GM12878 (cell line): ENCODE data around the gene CREB5. TPM values are rescaled to one million over a fixed set of nuclear protein-coding genes. Genes with fewer than 3 reads are reported as not detected.

Source experiments
- ATAC-seq: fragments of 200-7000 bp; cut with Tn5 transposase; 3 replicates; pipeline ENCODE4 v1.9.1; 2020; ENCODE audit warnings: mild to moderate bottlenecking, moderate library complexity
- BruUV-seq: library from RNA; stranded (reverse); fragments of 400-500 nt; replicated peaks from 2 replicates; lab custom pipeline; 2021; lab: Mats Ljungman, UMichigan
- CTCF ChIA-PET: fragments of 300-600 bp; sonication (Branson Sonifier 250); formaldehyde crosslinking; extraction: SDS; loops from one replicate; lab custom pipeline; 2021; ENCODE audit warnings: inconsistent platforms; lab: Yijun Ruan, JAX
- POLR2A ChIA-PET: fragments of 350-600 bp; formaldehyde crosslinking; extraction: SDS; loops from one replicate; lab custom pipeline; 2021; ENCODE audit warnings: inconsistent platforms; lab: Charles Lee
- RAD21 ChIA-PET: fragments of 300-600 bp; sonication (Branson Sonifier 250); formaldehyde crosslinking; loops from one replicate; lab custom pipeline; 2023; ENCODE audit warnings: antibody characterized with exemption; ENCODE audit not compliant: unreplicated experiment; lab: Charles Lee
- SMC1A ChIA-PET: fragments of 300-600 bp; sonication (Branson Sonifier 250); formaldehyde crosslinking; loops from one replicate; lab custom pipeline; 2023; ENCODE audit not compliant: unreplicated experiment, uncharacterized antibody; lab: Charles Lee
- DNase-seq: peaks from one replicate; pipeline ENCODE4 v3.0.0-alpha.2; 2011; ENCODE audit warnings: low read depth, low spot score
- FAIRE-seq: peaks from 3 replicates; lab custom pipeline; 2011; peaks lifted over from hg19 to GRCh38; lab: Jason Lieb, UNC
- H2AFZ ChIP-seq: 2 replicates; pipeline ENCODE4 v1.6.0; 2011; ENCODE audit warnings: low read depth, low read length, control low read depth; ENCODE audit not compliant: control insufficient read depth
- H3K27ac ChIP-seq: 2 replicates; pipeline ENCODE4 v1.5.1; 2011; ENCODE audit warnings: control low read depth; ENCODE audit not compliant: control insufficient read depth, insufficient read depth
- H3K27me3 ChIP-seq, 2 experiments: replicated peaks in 1 of 2; 2 replicates each; pipeline versions ENCODE4 v1.6.0 to v1.6.1; 2011; ENCODE audit warnings: low read length in 1 of 2; ENCODE audit not compliant: control insufficient read depth in 2 of 2, insufficient read depth in 2 of 2
- H3K36me3 ChIP-seq, 2 experiments: 2 replicates each; pipeline ENCODE4 v1.5.1; 2011; ENCODE audit warnings: low read length in 1 of 2; ENCODE audit not compliant: control insufficient read depth in 2 of 2, insufficient read depth in 2 of 2
- H3K4me1 ChIP-seq: 2 replicates; pipeline ENCODE4 v1.6.1; 2011; ENCODE audit warnings: mild to moderate bottlenecking, low read length, moderate library complexity, mixed read lengths; ENCODE audit not compliant: control insufficient read depth, insufficient read depth
- H3K4me2 ChIP-seq: 2 replicates; pipeline ENCODE4 v1.6.0; 2011; ENCODE audit warnings: control low read depth; ENCODE audit not compliant: control insufficient read depth, insufficient read depth
- H3K4me3 ChIP-seq: fragments of 200-600 bp; sonication (generic); 2 replicates; pipeline ENCODE4 v1.5.1; 2016
- H3K79me2 ChIP-seq: 2 replicates; pipeline ENCODE4 v1.6.0; 2011; ENCODE audit warnings: low read length; ENCODE audit not compliant: control insufficient read depth, insufficient read depth
- H3K9ac ChIP-seq: 2 replicates; pipeline ENCODE4 v1.8.0; 2011; ENCODE audit warnings: low read length, control low read depth, mixed read lengths; ENCODE audit not compliant: control insufficient read depth, insufficient read depth
- H3K9me3 ChIP-seq: replicated peaks from 3 replicates; pipeline ENCODE4 v1.5.1; 2011; ENCODE audit warnings: mild to moderate bottlenecking, low read length; ENCODE audit not compliant: control insufficient read depth, insufficient read depth
- H4K20me1 ChIP-seq: 2 replicates; pipeline ENCODE4 v1.6.0; 2011; ENCODE audit not compliant: control insufficient read depth, insufficient read depth
- CHD2 ChIP-seq: IDR thresholded peaks from 2 replicates; pipeline ENCODE4 v1.6.1; 2011; ENCODE audit warnings: low read depth, low read length, improper control_type of control experiment, borderline replicate concordance
- EGR1 ChIP-seq, 2 experiments: IDR thresholded peaks; 1 replicate in 1 of 2; 2 replicates in 1 of 2; pipeline ENCODE4 v1.6.1; 2011 to 2012; ENCODE audit warnings: low read depth in 2 of 2, low read length in 2 of 2, borderline replicate concordance in 1 of 2, mild to moderate bottlenecking in 1 of 2, moderate library complexity in 1 of 2
- ETV6 ChIP-seq, 2 experiments: fragments of 450-650 bp in 1 of 2; IDR thresholded peaks in 1 of 2; conservative IDR thresholded peaks in 1 of 2; 2 replicates each; pipeline ENCODE4 v1.6.1; 2014; ENCODE audit warnings: antibody characterized with exemption in 1 of 2, borderline replicate concordance in 1 of 2, low read depth in 1 of 2, mild to moderate bottlenecking in 1 of 2, moderate library complexity in 1 of 2
- GABPA ChIP-seq: IDR thresholded peaks from 2 replicates; pipeline ENCODE4 v1.6.1; 2014; ENCODE audit warnings: antibody characterized with exemption, low read depth, mild to moderate bottlenecking, inconsistent platforms
- JUNB ChIP-seq: IDR thresholded peaks from 2 replicates; pipeline ENCODE4 v1.6.1; 2016; ENCODE audit warnings: antibody characterized with exemption, mild to moderate bottlenecking
- JUND ChIP-seq: IDR thresholded peaks from 2 replicates; pipeline ENCODE4 v1.6.1; 2012; ENCODE audit warnings: low read depth, mild to moderate bottlenecking, low read length, improper control_type of control experiment, moderate library complexity
- KLF5 ChIP-seq: fragments of 450-650 bp; IDR thresholded peaks from 2 replicates; pipeline ENCODE4 v1.6.1; 2014; ENCODE audit warnings: mild to moderate bottlenecking; ENCODE audit not compliant: partially characterized antibody
- MTA2 ChIP-seq: fragments of 450-650 bp; IDR thresholded peaks from 2 replicates; pipeline ENCODE4 v1.6.1; 2016; ENCODE audit warnings: low read depth, mild to moderate bottlenecking, moderate library complexity
- NKRF ChIP-seq: fragments of 450-650 bp; conservative IDR thresholded peaks from 2 replicates; pipeline ENCODE4 v1.6.1; 2017; ENCODE audit warnings: mild to moderate bottlenecking, moderate library complexity
- POLR2AphosphoS2 ChIP-seq: IDR thresholded peaks from 2 replicates; pipeline ENCODE4 v1.6.1; 2011; ENCODE audit warnings: low read depth, mild to moderate bottlenecking, low read length, improper control_type of control experiment, moderate library complexity
- POLR2AphosphoS5 ChIP-seq: IDR thresholded peaks from 2 replicates; pipeline ENCODE4 v1.6.1; 2011; ENCODE audit warnings: mild to moderate bottlenecking, low read length, inconsistent platforms
- RCOR1 ChIP-seq: conservative IDR thresholded peaks from 2 replicates; pipeline ENCODE4 v1.6.1; 2012; ENCODE audit warnings: low read depth, low read length, improper control_type of control experiment
- RFX5 ChIP-seq: IDR thresholded peaks from 2 replicates; pipeline ENCODE4 v1.6.1; 2011; ENCODE audit warnings: low read depth, low read length, improper control_type of control experiment
- SPI1 ChIP-seq: IDR thresholded peaks from 2 replicates; pipeline ENCODE4 v1.6.1; 2011; ENCODE audit warnings: low read depth, mild to moderate bottlenecking, low read length, moderate library complexity, borderline replicate concordance; ENCODE audit not compliant: insufficient read depth
- SREBF1 ChIP-seq: IDR thresholded peaks from 2 replicates; pipeline ENCODE4 v1.6.1; 2012; ENCODE audit warnings: mild to moderate bottlenecking, low read length
- ZNF687 ChIP-seq: fragments of 450-650 bp; IDR thresholded peaks from 2 replicates; pipeline ENCODE4 v1.6.1; 2017; ENCODE audit warnings: mild to moderate bottlenecking, moderate library complexity
- WGBS: methylation state at CpG from one replicate; pipeline ENCODE4 v1.1.6; 2016; ENCODE audit warnings: low lambda C conversion rate; ENCODE audit not compliant: insufficient replicate concordance, insufficient coverage; ENCODE audit errors: missing lambda C conversion rate; 5-methylcytosine and 5-hydroxymethylcytosine counted together
- in situ Hi-C: fragments of 300-500 bp; cut with MboI; formaldehyde crosslinking; loops from 9 replicates; pipeline ENCODE4 v1.14.3; 2018; ENCODE audit warnings: mixed read lengths
- intact Hi-C: fragments of 100-400 bp; cut with micrococcal nuclease; formaldehyde crosslinking; loops from one replicate; pipeline ENCODE4 v1.14.2; 2022; ENCODE audit not compliant: unreplicated experiment
- polyA plus RNA-seq, 11 experiments: library from polyadenylated mRNA; depleted of rRNA in 4 of 11; unstranded in 6 of 11; stranded (reverse) in 5 of 11; fragments of >200 nt; fragmentation: Nextera tagmentation in 4 of 11; fragmentation: Illumina TruSeq in 1 of 11; extraction: Ambion mirVana in 4 of 11; extraction: Trizol in 1 of 11; gene quantifications; 1 replicate in 1 of 11; 2 replicates in 10 of 11; pipeline versions ENCODE4 v1.2.1 to v1.2.3, GENCODE V29; 2011 to 2016; ENCODE audit warnings: inconsistent platforms in 2 of 11, missing spikeins in 2 of 11, low read depth in 1 of 11
- total RNA-seq, 4 experiments: library from RNA; depleted of rRNA in 3 of 4; stranded (reverse); fragments of >200 nt in 3 of 4; fragmentation: Illumina TruSeq in 1 of 4; extraction: Trizol in 1 of 4; gene quantifications; 2 replicates each; pipeline versions ENCODE4 v1.2.1 to v1.2.3, GENCODE V29; 2013 to 2021

Gene CREB5
- total and polyA plus RNA-seq, 10 of the 15 experiments (the other 5 are each of a cell fraction or from before 2014, with no cell fraction given) = 12.9 to 74.1 (median 53.0) TPM

DNA sequence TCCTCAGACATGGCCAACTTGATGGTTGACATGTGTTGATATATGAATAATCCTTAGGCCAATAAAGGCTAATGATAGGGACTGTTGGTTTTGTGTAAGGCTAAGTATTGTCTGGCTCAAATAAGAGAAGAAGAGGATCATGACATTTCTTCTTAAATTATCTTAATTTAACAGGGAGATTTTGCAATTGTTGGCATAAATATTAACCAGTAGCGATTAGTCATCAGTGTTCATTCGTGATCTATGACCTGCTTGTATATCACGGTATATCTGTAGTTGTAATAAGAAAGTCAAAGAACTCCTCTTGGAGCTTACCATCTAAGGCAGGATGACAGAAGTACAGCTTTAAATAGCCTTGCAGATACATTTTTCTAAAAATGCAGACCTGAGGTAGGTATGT, 196.4 kb downstream of the CREB5 start (continued):
- no peak for TF ChIP-seq ZNF687
- no peak for TF ChIP-seq ETV6 (conservative IDR thresholded peaks at IDR 0.05 in 1 of 2, IDR thresholded peaks at IDR 0.05 in 1 of 2; ENCODE audit: borderline replicate concordance in 1 of 2, low read depth in 1 of 2)
- TF ChIP-seq JUNB = no peak
- no peak for TF ChIP-seq GABPA
- TF ChIP-seq MTA2 = no peak
- no peak for TF ChIP-seq SREBF1
- TF ChIP-seq EGR1 (IDR thresholded peaks at IDR 0.05; ENCODE audit: borderline replicate concordance in 1 of 2, low read depth in 2 of 2, low read length in 2 of 2) = no peak
- TF ChIP-seq, all 136 proteins: peak for 0

- H3K27me3 ChIP-seq = no peaks in the 10 kb centered on the region; a peak in 1 of 4 replicates
- no peak overlapping the region for H3K4me2 ChIP-seq
- ChIA-PET RAD21 (interaction anchor here (0.6 to 2.3 kb wide), 12 partner anchors 10 to 197 kb away, joined by 3 to 12 read pairs (median 4); partner anchors contain the start of gene CREB5), SMC1A (interaction anchor here (0.7 to 4.4 kb wide), 18 partner anchors 8 to 221 kb away, joined by 3 to 70 read pairs (median 4); no protein-coding TSS in a partner anchor), CTCF (interaction anchor here (0.6 to 2.4 kb wide), 7 partner anchors 10 to 631 kb away, joined by 3 to 9 read pairs (median 3); no protein-coding TSS in a partner anchor), POLR2A (interaction anchor here (0.9 to 3.7 kb wide), 5 partner anchors 18 to 208 kb away, joined by 3 to 20 read pairs (median 6); partner anchors contain the start of gene CREB5)
- intact Hi-C loops = no loop called here
- no peak overlapping the region for H3K4me3 ChIP-seq
- no peaks in the 10 kb centered on the region for H4K20me1 ChIP-seq
- H3K9me3 ChIP-seq = no peaks in the 10 kb centered on the region
- H3K36me3 ChIP-seq = no peaks in the 10 kb centered on the region
- no peaks in the 10 kb centered on the region; the same call in 1 of the 2 replicates for H3K79me2 ChIP-seq
- no peak for DNase-seq
- no peaks in the 10 kb centered on the region; the same call in 1 of the 2 replicates for H3K4me1 ChIP-seq
- BruUV-seq = no TSS peak
- no peak overlapping the region for H3K9ac ChIP-seq
- 21% methylated on average over 3 of the region's 3 CpGs for WGBS
- no peak for FAIRE-seq
- no peak for ATAC-seq
- no peak overlapping the region for H2AFZ ChIP-seq
- H3K27ac ChIP-seq = no peak overlapping the region
- in situ Hi-C loops = no loop called here
- no peak for TF ChIP-seq POLR2AphosphoS5
- TF ChIP-seq SPI1 = no peak
- no peak for TF ChIP-seq KLF5
- no peak for TF ChIP-seq NKRF
- no peak for TF ChIP-seq CHD2
- TF ChIP-seq POLR2AphosphoS2 = no peak
- TF ChIP-seq RCOR1 = no peak
- no peak for TF ChIP-seq RFX5
- TF ChIP-seq JUND = no peak
These were observed 197.3 kb downstream of the CREB5 start for GRCh38 chr7:28609608-28610007.
